ENCODE results near the gene DHCR24.

- TF ChIP-seq, protein P1, sequence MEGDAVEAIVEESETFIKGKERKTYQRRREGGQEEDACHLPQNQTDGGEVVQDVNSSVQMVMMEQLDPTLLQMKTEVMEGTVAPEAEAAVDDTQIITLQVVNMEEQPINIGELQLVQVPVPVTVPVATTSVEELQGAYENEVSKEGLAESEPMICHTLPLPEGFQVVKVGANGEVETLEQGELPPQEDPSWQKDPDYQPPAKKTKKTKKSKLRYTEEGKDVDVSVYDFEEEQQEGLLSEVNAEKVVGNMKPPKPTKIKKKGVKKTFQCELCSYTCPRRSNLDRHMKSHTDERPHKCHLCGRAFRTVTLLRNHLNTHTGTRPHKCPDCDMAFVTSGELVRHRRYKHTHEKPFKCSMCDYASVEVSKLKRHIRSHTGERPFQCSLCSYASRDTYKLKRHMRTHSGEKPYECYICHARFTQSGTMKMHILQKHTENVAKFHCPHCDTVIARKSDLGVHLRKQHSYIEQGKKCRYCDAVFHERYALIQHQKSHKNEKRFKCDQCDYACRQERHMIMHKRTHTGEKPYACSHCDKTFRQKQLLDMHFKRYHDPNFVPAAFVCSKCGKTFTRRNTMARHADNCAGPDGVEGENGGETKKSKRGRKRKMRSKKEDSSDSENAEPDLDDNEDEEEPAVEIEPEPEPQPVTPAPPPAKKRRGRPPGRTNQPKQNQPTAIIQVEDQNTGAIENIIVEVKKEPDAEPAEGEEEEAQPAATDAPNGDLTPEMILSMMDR (IDR thresholded peaks at IDR 0.05), result no peak
- TF ChIP-seq POLR2AphosphoS5 (IDR thresholded peaks at IDR 0.05; ENCODE audit: insufficient read depth in 1 of 2, low read depth in 1 of 2), result no peak
These were observed 1.2 kb upstream of the DHCR24 start for GRCh38 chr1:54888080-54888733.

All from vagina (tissue), 2 donors.